Chondrocyte (in vitro differentiated cells): Measurements from ENCODE around the gene ATG9B. TPM values are rescaled to one million over a fixed set of nuclear protein-coding genes. Genes with fewer than 3 reads are reported as not detected.
"Not testable (repeated sequence)": the region's sequence is repeated elsewhere in the genome, so short reads cannot be mapped to it uniquely, and the experiment has no call there.

Experiments
- DNase-seq: peaks from one replicate; pipeline ENCODE4 v3.0.0; 2021; ENCODE audit warnings: mixed read lengths, low spot score
- H3K27ac Mint-ChIP-seq: one replicate; pipeline ENCODE4 v1.8.0; 2021; ENCODE audit warnings: mild to moderate bottlenecking, moderate library complexity, mixed read lengths; ENCODE audit not compliant: unreplicated experiment
- H3K27me3 Mint-ChIP-seq: 2 replicates; pipeline ENCODE4 v1.8.0; 2021; ENCODE audit warnings: low read depth, mixed read lengths
- H3K36me3 Mint-ChIP-seq: 2 replicates; pipeline ENCODE4 v1.8.0; 2021; ENCODE audit warnings: low read depth, mixed read lengths
- H3K4me1 Mint-ChIP-seq: 2 replicates; pipeline ENCODE4 v1.8.0; 2021; ENCODE audit warnings: low read depth, mild to moderate bottlenecking, mixed read lengths
- H3K4me3 Mint-ChIP-seq: one replicate; pipeline ENCODE4 v1.8.0; 2021; ENCODE audit warnings: mild to moderate bottlenecking, moderate library complexity, mixed read lengths; ENCODE audit not compliant: unreplicated experiment
- H3K9me3 Mint-ChIP-seq: 2 replicates; pipeline ENCODE4 v1.8.0; 2021; ENCODE audit warnings: low read depth, mixed read lengths
- CTCF ChIP-seq: fragments of 200-600 bp; sonication (generic); IDR thresholded peaks from 2 replicates; pipeline ENCODE4 v1.5.0; 2021; ENCODE audit warnings: antibody characterized with exemption, mild to moderate bottlenecking, moderate library complexity
- total RNA-seq: library from RNA; stranded (reverse); gene quantifications from 3 replicates; pipeline ENCODE4 v1.2.1, GENCODE V29; 2021

Gene ATG9B
- total RNA-seq, 1 donor from 2014 or later = 1.6 TPM

- H3K36me3 Mint-ChIP-seq = peaks cover 5% of the 10 kb centered on the region
- H3K27ac Mint-ChIP-seq = no peak overlapping the region
- H3K4me1 Mint-ChIP-seq = peaks cover 21% of the 10 kb centered on the region
- no peak for DNase-seq
- H3K4me3 Mint-ChIP-seq = no peak overlapping the region
- no peak for TF ChIP-seq CTCF
- no peaks in the 10 kb centered on the region for H3K9me3 Mint-ChIP-seq
- H3K27me3 Mint-ChIP-seq = no peaks in the 10 kb centered on the region
These were observed 6.7 kb upstream of the ATG9B start for GRCh38 chr7:151031011-151031410.

DNA sequence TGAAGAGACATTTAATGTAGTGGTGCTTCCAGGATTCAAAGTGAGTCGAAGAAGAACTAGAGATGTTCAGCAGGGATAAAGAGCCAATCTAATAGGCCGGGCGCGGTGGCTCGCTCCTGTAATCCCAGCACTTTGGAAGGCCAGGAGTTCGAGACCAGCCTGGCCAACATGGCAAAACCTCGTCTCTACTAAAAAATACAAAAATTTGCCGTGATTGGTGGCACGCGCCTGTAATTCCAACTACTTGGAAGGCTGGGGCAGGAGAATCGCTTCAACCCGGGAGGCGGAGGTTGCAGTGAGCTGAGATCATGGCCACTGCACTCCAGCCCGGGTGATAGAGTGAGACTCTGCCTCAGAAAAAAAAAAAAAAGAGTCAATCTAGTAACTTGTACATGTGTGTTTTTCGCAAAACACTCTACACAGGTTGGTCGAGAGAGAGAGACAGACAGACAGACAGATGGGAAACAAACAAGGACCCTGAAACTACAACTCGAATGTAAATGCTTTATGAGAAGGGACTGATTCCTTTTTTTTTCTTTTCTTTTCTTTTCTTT, 4.7 kb upstream of the ATG9B start:
- peak; percentile 40 for TF ChIP-seq CTCF
- Mint-ChIP-seq H3K36me3 (peaks cover 2% of the 10 kb centered on the region), H3K27me3 (no peaks in the 10 kb centered on the region), H3K4me3 (peak overlapping the region; percentile 95), H3K27ac (peak overlapping the region; percentile 94), H3K4me1 (peaks cover 21% of the 10 kb centered on the region), H3K9me3 (no peaks in the 10 kb centered on the region)
- no peak for DNase-seq

- TF ChIP-seq CTCF = peak; percentile 76
- H3K27ac Mint-ChIP-seq = peak within 1 kb of the TSS; percentile 94
- H3K4me1 Mint-ChIP-seq = peaks cover 21% of the 10 kb centered on the region
- peaks cover 2% of the 10 kb centered on the region for H3K36me3 Mint-ChIP-seq
- no peaks in the 10 kb centered on the region for H3K27me3 Mint-ChIP-seq
- no peaks in the 10 kb centered on the region for H3K9me3 Mint-ChIP-seq
- no peak for DNase-seq
- peak within 1 kb of the TSS; percentile 95 for H3K4me3 Mint-ChIP-seq
These were observed 4.0 kb upstream of the ATG9B start, which contains the start of gene ABCB8 for GRCh38 chr7:151028131-151028947. TSS of gene ABCB8 (plus strand) at chr7:151028450. CDS start at chr7:151028516, 66 bp downstream.

GRCh38 chr7:151027728-151028130, 3.4 kb upstream of the ATG9B start:
- H3K27me3 Mint-ChIP-seq, H3K9me3 Mint-ChIP-seq, DNase-seq, H3K36me3 Mint-ChIP-seq: not testable (repeated sequence)
- Mint-ChIP-seq H3K4me1 (peaks cover 21% of the 10 kb centered on the region), H3K27ac (peak overlapping the region; percentile 70), H3K4me3 (peak overlapping the region; percentile 95)

DNA sequence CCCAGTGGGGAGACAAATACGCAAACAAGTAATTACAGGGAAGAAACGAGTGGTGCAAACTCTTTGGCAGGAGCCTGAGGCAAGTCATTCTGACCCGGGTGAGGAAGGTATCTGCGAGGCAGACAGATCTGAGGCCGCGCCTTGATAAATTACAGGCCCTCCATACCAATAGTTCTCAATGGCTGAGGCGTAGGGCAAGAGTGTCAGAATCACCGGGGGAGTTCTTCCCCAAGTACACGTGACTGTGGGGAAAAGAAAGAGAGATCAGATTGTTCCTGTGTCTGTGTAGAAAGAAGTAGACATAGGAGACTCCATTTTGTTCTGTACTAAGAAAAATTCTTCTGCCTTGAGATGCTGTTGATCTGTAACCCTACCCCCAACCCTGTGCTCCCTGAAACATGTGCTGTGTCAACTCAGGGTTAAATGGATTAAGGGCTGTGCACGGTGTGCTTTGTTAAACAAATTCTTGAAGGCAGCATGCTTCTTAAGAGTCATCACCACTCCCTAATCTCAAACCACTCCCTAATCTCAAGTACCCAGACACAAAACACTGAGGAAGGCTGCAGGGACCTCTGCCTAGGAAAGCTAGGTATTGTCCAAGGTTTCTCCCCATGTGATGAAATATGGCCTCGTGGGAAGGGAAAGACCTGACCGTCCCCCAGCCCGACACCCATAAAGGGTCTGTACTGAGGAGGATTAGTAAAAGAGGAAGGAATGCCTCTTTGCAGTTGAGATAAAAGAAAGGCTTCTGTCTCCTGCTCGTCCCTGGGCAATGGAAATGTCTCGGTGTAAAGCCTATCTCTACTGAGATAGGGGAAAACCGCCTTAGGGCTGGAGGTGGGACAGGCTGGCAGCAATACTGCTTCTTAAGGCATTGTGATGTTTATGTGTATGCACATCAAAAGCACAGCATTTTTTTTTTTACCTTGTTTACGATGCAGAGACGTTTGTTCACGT, 2.8 kb upstream of the ATG9B start:
- not testable (repeated sequence) for H3K36me3 Mint-ChIP-seq, H3K27me3 Mint-ChIP-seq, H3K9me3 Mint-ChIP-seq, DNase-seq
- Mint-ChIP-seq H3K27ac (peak overlapping the region; percentile 70), H3K4me1 (peaks cover 21% of the 10 kb centered on the region), H3K4me3 (peak overlapping the region; percentile 95)
